Mesenchymal stem cell (in vitro differentiated cells and primary cell): ENCODE measurements around the gene SENP7.

Experiments
- DNase-seq: peaks from one replicate; pipeline ENCODE4 v3.0.0-alpha.2; 2013
- H2AFZ ChIP-seq: one replicate; pipeline ENCODE4 v1.6.1; 2013; ENCODE audit warnings: low read depth, mild to moderate bottlenecking, control low read depth, inconsistent platforms, low read length, moderate library complexity
- H2AK5ac ChIP-seq: 2 replicates; pipeline ENCODE4 v1.6.1; 2013; ENCODE audit warnings: low read length, moderate library complexity, mild to moderate bottlenecking, inconsistent platforms; ENCODE audit not compliant: severe bottlenecking
- H2BK120ac ChIP-seq: one replicate; pipeline ENCODE4 v1.6.1; 2013; ENCODE audit warnings: low read depth, mild to moderate bottlenecking, inconsistent platforms, low read length, moderate library complexity
- H2BK12ac ChIP-seq, 2 experiments: one replicate each; pipeline ENCODE4 v1.6.1; 2013; ENCODE audit warnings: inconsistent platforms in 2 of 2, low read length in 2 of 2, mild to moderate bottlenecking in 2 of 2, moderate library complexity in 2 of 2, control low read depth in 1 of 2
- H2BK15ac ChIP-seq: one replicate; pipeline ENCODE4 v1.6.1; 2013; ENCODE audit warnings: mild to moderate bottlenecking, low read depth, inconsistent platforms; ENCODE audit not compliant: poor library complexity, severe bottlenecking
- H2BK5ac ChIP-seq: 2 replicates; pipeline ENCODE4 v1.6.1; 2013; ENCODE audit warnings: low read depth, mild to moderate bottlenecking, low read length, control low read depth, inconsistent platforms; ENCODE audit not compliant: poor library complexity, severe bottlenecking
- H3K14ac ChIP-seq, 2 experiments: one replicate each; pipeline ENCODE4 v1.6.1; 2013; ENCODE audit warnings: inconsistent platforms in 2 of 2, low read length in 2 of 2, control low read depth in 1 of 2, mild to moderate bottlenecking in 1 of 2, moderate library complexity in 1 of 2
- H3K18ac ChIP-seq, 2 experiments: one replicate each; pipeline ENCODE4 v1.6.1; 2013; ENCODE audit warnings: inconsistent platforms in 2 of 2, low read length in 2 of 2, control low read depth in 1 of 2, low read depth in 1 of 2, mild to moderate bottlenecking in 1 of 2
- H3K23ac ChIP-seq, 2 experiments: one replicate each; pipeline ENCODE4 v1.6.1; 2013; ENCODE audit warnings: inconsistent platforms in 2 of 2, low read length in 2 of 2, mild to moderate bottlenecking in 2 of 2, moderate library complexity in 2 of 2, control low read depth in 1 of 2
- H3K27ac ChIP-seq: 2 replicates; pipeline ENCODE4 v1.5.1; 2013; ENCODE audit warnings: mild to moderate bottlenecking, moderate library complexity, low read length, control low read depth, inconsistent platforms; ENCODE audit not compliant: poor library complexity, severe bottlenecking
- H3K27me3 ChIP-seq, 2 experiments: 2 replicates each; pipeline versions ENCODE4 v1.6.1 to v1.7.0; 2013; ENCODE audit warnings: low read length in 2 of 2, mild to moderate bottlenecking in 2 of 2, moderate library complexity in 2 of 2, control low read depth in 1 of 2, inconsistent platforms in 1 of 2; ENCODE audit not compliant: control insufficient read depth in 1 of 2, insufficient read depth in 1 of 2
- H3K36me3 ChIP-seq, 2 experiments: 2 replicates each; pipeline versions ENCODE4 v1.6.1 to v1.7.0; 2013; ENCODE audit warnings: low read length in 2 of 2, control low read depth in 1 of 2, inconsistent platforms in 1 of 2, low read depth in 1 of 2, mild to moderate bottlenecking in 1 of 2; ENCODE audit not compliant: insufficient read depth in 2 of 2, control insufficient read depth in 1 of 2
- H3K4ac ChIP-seq, 2 experiments: one replicate each; pipeline ENCODE4 v1.6.1; 2013; ENCODE audit warnings: inconsistent platforms in 2 of 2, low read length in 2 of 2, mild to moderate bottlenecking in 2 of 2, moderate library complexity in 2 of 2, control low read depth in 1 of 2, low read depth in 1 of 2
- H3K4me1 ChIP-seq: 2 replicates; pipeline ENCODE4 v1.6.1; 2013; ENCODE audit warnings: low read depth, low read length, control low read depth; ENCODE audit not compliant: control insufficient read depth, insufficient read depth
- H3K4me2 ChIP-seq: 2 replicates; pipeline ENCODE4 v1.6.1; 2013; ENCODE audit warnings: low read length, mild to moderate bottlenecking, inconsistent platforms; ENCODE audit not compliant: poor library complexity, severe bottlenecking
- H3K4me3 ChIP-seq, 2 experiments: 2 replicates each; pipeline versions ENCODE4 v1.5.1 to v1.7.0; 2013; ENCODE audit warnings: low read length in 2 of 2, mild to moderate bottlenecking in 2 of 2, control low read depth in 1 of 2, low read depth in 1 of 2; ENCODE audit not compliant: insufficient read depth in 1 of 2
- H3K79me1 ChIP-seq: replicated peaks from 2 replicates; pipeline ENCODE4 v1.6.1; 2013; ENCODE audit warnings: mild to moderate bottlenecking, control low read depth, low read length, inconsistent platforms; ENCODE audit not compliant: poor library complexity, severe bottlenecking
- H3K9ac ChIP-seq: 2 replicates; pipeline ENCODE4 v1.7.0; 2013; ENCODE audit warnings: mild to moderate bottlenecking, low read length, moderate library complexity
- H3K9me3 ChIP-seq: 2 replicates; pipeline ENCODE4 v1.7.0; 2013; ENCODE audit warnings: mild to moderate bottlenecking, low read length; ENCODE audit not compliant: control insufficient read depth
- H4K8ac ChIP-seq: one replicate; pipeline ENCODE4 v1.6.1; 2013; ENCODE audit warnings: inconsistent platforms, mild to moderate bottlenecking, low read length, moderate library complexity
- H4K91ac ChIP-seq: one replicate; pipeline ENCODE4 v1.6.1; 2013; ENCODE audit warnings: mild to moderate bottlenecking, low read length, inconsistent platforms
- WGBS: methylation state at CpG from one replicate; pipeline ENCODE4 v1.1.7; 2013; ENCODE audit warnings: mixed read lengths; 5-methylcytosine and 5-hydroxymethylcytosine counted together

SENP7 gene

DNA sequence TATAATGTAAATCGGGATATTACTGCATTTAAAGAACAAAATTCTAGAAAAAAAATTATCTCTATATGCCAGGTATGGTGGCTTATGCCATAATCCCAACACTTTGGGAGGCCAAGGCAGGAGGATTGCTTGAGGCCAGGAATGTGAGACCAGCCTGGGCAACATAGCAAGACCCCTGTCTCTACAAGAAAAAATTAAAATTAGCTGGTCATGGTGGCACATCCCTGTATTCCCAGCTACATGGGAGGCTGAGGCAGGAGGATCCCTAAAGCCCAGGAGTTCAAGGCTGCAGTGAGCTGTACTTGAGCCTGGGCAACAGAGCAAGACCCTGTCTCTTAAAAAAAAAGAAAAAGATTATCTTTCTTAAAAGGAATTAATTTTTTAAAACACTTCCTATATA is 12.8 kb downstream of the SENP7 start:
- Histone ChIP-seq H3K4me3 (no peak overlapping the region), H3K79me1 (peaks cover 27% of the 10 kb centered on the region), H2AK5ac (no peak overlapping the region), H3K14ac (no peak overlapping the region), H3K36me3 (peaks cover 0 to 6% of the 10 kb centered on the region in 2 experiments), H3K4me2 (no peak overlapping the region), H2BK15ac (no peak overlapping the region), H4K8ac (no peak overlapping the region), H2BK5ac (no peak overlapping the region), H2BK12ac (no peak overlapping the region), H3K18ac (no peak overlapping the region), H3K27ac (no peak overlapping the region), H3K9ac (no peak overlapping the region), H3K23ac (no peak overlapping the region), H3K4ac (no peak overlapping the region), H2BK120ac (no peak overlapping the region), H4K91ac (no peak overlapping the region), H2AFZ (no peak overlapping the region), H3K9me3 (no peaks in the 10 kb centered on the region), H3K27me3 (no peaks in the 10 kb centered on the region), H3K4me1 (no peaks in the 10 kb centered on the region)
- WGBS = no CpG with 5 or more reads among the region's 1 CpG
- DNase-seq = no peak

DNA sequence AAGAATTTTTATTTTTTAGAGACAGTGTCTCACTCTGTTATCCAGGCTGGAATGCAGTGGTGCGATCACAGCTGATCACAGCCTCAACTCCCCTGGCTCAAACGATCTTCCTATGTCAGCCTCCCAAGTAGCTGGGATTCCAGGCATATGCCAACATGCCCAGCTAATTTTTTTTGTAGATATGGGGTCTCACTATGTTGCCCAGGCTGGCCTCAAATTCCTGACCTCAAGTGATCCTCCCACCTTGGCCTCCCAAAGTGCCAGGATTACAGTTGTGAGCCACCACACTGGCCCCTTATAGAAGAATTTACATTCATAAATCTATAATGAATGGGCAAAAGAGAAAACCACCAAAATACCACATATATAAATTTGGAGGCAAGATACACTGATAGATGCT is 15.2 kb downstream of the SENP7 start:
- no peak overlapping the region for H4K8ac ChIP-seq
- H3K27me3 ChIP-seq = no peaks in the 10 kb centered on the region
- H2BK12ac ChIP-seq = no peak overlapping the region
- H2AFZ ChIP-seq = no peak overlapping the region
- no peaks in the 10 kb centered on the region for H3K9me3 ChIP-seq
- no peak overlapping the region for H2BK15ac ChIP-seq
- WGBS = 100% methylated on average over 2 of the region's 2 CpGs
- DNase-seq = no peak
- H4K91ac ChIP-seq = no peak overlapping the region
- no peak overlapping the region for H3K4me2 ChIP-seq
- H3K27ac ChIP-seq = no peak overlapping the region
- H3K79me1 ChIP-seq = peaks cover 23% of the 10 kb centered on the region
- H3K18ac ChIP-seq = no peak overlapping the region
- no peak overlapping the region for H2BK120ac ChIP-seq
- no peak overlapping the region for H3K4me3 ChIP-seq
- H3K23ac ChIP-seq = no peak overlapping the region
- peaks cover 3 to 4% of the 10 kb centered on the region in 2 experiments for H3K36me3 ChIP-seq
- no peaks in the 10 kb centered on the region for H3K4me1 ChIP-seq
- no peak overlapping the region for H3K9ac ChIP-seq
- no peak overlapping the region for H2AK5ac ChIP-seq
- no peak overlapping the region for H3K4ac ChIP-seq
- no peak overlapping the region for H3K14ac ChIP-seq
- H2BK5ac ChIP-seq = no peak overlapping the region

DNA sequence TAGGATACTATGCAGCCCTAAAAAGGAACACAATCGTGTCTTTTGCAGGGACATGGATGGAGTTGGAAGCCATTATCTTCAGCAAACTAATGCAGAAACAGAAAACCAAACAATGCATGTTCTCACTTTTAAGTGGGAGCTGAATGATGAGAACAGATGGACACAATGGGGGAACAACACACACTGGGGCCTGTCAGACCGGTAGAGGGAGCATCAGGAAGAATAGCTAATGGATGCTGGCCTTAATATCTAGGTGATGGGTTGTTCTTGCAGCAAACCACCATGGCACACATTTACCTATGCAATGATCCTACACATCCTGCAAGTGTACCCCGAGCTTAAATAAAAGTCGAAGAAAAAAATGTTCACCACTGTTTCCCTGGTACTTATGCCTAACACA is 17.5 kb downstream of the SENP7 start:
- Histone ChIP-seq H3K4me3 (no peak overlapping the region), H3K14ac (no peak overlapping the region), H3K9me3 (no peaks in the 10 kb centered on the region), H3K36me3 (peaks cover 12 to 13% of the 10 kb centered on the region in 2 experiments), H3K27me3 (no peaks in the 10 kb centered on the region), H3K4ac (no peak overlapping the region), H3K9ac (no peak overlapping the region), H2AFZ (no peak overlapping the region), H2BK15ac (no peak overlapping the region), H3K4me2 (no peak overlapping the region), H3K23ac (no peak overlapping the region), H3K18ac (no peak overlapping the region), H2BK120ac (no peak overlapping the region), H2AK5ac (no peak overlapping the region), H3K79me1 (peaks cover 28% of the 10 kb centered on the region), H2BK12ac (no peak overlapping the region), H2BK5ac (no peak overlapping the region), H3K27ac (no peak overlapping the region), H3K4me1 (no peaks in the 10 kb centered on the region), H4K8ac (no peak overlapping the region), H4K91ac (no peak overlapping the region)
- no peak for DNase-seq
- WGBS = 88% methylated on average over 3 of the region's 4 CpGs

DNA sequence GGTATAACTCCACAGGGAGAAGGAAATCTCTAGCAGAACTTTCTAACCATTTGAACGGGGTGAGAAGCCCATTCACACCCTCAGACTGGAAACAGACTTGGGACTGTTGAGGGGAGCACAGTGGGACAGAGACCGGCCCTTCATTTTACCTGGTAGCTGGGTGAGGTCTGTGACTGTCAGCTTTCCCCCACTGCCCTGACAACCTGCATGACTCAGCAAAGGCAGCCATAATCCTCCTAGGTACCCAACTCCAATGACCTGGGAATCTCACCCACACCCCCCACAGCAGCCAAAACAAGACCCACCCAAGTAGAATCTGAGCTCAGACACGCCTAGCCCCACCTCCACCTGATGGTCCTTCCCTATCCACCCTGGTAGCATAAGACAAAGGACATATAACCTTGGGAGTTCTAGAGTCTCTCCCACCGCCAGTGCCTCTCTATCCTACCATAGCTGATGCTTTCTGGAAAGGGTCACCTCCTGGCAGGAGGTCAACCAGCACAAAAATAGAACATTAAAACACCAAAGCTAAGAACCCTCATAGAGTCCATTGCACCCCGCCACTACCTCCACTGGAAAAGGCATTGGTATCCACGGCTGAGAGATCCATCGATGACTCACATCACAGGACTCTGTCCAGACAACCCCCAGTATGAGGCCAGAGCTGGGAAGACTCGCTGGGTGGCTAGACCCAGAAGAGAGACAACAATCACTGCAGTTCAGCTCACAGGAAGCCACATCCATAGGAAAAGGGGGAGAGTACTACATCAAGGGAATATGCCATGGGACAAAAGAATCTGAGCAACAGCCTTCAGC is 28.0 kb downstream of the SENP7 start:
- Histone ChIP-seq H3K9me3 (no peaks in the 10 kb centered on the region), H3K18ac (peak overlapping the region; percentile 34 to 37), H3K23ac (no peak overlapping the region), H2AK5ac (peak overlapping the region; percentile 73), H3K4me3 (no peak overlapping the region), H2BK12ac (peak overlapping the region; percentile 67 to 87), H2BK15ac (peak overlapping the region; percentile 23), H4K8ac (peak overlapping the region; percentile 75), H3K79me1 (peaks cover 16% of the 10 kb centered on the region), H2BK5ac (peak overlapping the region; percentile 1), H2BK120ac (peak overlapping the region; percentile 92), H2AFZ (no peak overlapping the region), H3K4me2 (no peak overlapping the region), H3K4me1 (peaks cover 5% of the 10 kb centered on the region), H3K4ac (peak overlapping the region in 1 of 2 experiments; percentile 35), H3K9ac (no peak overlapping the region), H3K14ac (no peak overlapping the region), H3K27ac (peak overlapping the region; percentile 51), H3K27me3 (no peaks in the 10 kb centered on the region), H4K91ac (peak overlapping the region; percentile 28), H3K36me3 (peaks cover 3 to 9% of the 10 kb centered on the region in 2 experiments)
- DNase-seq = peak; percentile 81
- 64% methylated on average over 8 of the region's 8 CpGs for WGBS
